ENCODE data around the gene TMEM59L.
A peak's percentile ranks its signal among the peaks of the same experiment; 100 is the strongest.
"Not testable (repeated sequence)": the region's sequence is repeated elsewhere in the genome, so short reads cannot be mapped to it uniquely, and the experiment has no call there.

TMEM59L gene

GRCh38 chr19:18594096-18594823 lies 18.4 kb upstream of the TMEM59L start:
- DNase-seq (ENCODE audit: low spot score) = peak; percentile 89

DNA sequence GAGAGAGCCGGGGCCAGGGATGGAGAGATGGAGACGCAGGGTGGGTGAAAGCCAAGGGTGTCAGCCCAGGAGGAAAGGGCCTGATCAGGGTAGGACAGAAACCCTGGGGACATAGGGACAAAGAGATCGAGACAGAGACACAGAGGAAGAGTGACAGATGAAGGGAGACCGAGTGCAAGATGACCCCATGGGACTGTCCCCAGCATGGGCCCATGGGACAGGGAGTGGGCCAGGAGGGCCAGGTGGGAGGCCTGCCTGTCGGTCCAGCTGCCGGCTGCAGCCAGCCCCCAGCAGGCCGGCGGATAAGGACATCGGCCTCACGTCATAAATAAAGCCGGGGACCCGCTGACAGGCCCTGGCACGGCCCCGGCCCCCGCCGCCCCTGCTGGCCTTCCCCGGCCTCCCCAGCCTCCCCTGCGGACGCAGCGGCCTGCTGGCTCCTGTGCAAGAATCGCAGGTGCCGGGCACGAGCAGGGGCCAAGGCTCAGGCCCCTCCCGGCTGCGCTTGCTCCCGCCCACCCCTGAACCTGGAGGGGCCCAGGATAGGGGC lies 17.8 kb upstream of the TMEM59L start:
- no peak for DNase-seq (ENCODE audit: low spot score)

- DNase-seq (ENCODE audit: low spot score) = no peak
These were observed 17.2 kb upstream of the TMEM59L start for GRCh38 chr19:18595475-18595874.

DNA sequence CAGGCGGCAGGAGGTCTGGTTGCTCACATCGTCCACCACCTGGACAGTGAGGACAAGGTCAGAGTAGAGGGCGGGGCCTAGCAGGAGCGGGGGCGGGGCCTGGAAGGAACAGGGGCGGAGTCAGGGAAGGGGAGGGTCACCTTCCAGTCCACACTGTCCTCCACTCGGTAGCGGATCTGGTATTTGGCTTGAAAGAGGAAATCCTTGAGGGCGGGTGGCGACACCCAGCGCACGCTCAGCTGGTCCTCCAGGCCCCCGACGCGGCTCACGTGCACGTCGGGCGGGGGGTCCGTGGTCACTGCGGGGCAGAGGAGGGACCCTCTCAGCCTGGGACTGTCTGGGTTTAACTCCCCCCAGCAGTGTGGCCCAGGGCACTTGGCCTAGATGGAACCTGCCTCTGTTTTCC lies 15.9 kb upstream of the TMEM59L start:
- no peak for DNase-seq (ENCODE audit: low spot score)

- no peak for DNase-seq (ENCODE audit: low spot score)
These were observed 14.6 kb upstream of the TMEM59L start for GRCh38 chr19:18597809-18598660.

- no peak for DNase-seq (ENCODE audit: low spot score)
These were observed 13.2 kb upstream of the TMEM59L start for GRCh38 chr19:18599485-18599884.

DNA sequence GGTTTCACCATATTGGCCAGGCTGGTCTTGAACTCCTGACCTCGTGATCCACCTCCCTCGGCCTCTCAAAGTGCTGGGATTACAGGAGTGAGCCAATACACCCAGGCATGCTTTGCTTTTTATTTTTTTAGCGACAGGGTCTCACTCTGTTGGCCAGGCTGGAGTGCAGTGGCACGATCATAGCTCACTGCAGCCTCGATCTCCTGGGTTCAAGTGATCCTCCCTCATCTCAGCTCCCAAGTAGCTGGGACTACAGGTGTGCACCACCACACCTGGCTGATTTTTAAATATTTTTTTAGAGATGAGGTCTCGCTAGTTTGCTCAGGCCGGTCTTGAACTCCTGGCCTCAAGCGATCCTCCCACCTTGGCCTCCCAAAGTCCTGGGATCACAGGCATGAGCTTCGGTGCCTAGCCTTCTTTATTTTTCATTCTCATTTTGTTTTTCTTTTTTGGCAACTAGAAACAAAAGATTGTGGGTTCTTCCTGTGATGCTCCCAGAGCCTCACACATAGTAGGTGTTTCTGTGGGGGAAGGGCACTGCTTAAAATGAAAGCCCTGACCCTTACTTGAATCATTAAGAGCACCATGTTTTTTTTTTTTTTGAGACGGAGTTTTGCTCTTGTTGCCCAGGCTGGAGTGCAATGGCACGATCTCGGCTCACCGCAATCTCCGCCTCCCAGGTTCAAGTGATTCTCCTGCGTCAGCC lies 11.8 kb upstream of the TMEM59L start:
- not testable (repeated sequence) for DNase-seq (ENCODE audit: low spot score)

- no peak for DNase-seq (ENCODE audit: low spot score)
These were observed 10.8 kb upstream of the TMEM59L start for GRCh38 chr19:18601875-18602274.

DNA sequence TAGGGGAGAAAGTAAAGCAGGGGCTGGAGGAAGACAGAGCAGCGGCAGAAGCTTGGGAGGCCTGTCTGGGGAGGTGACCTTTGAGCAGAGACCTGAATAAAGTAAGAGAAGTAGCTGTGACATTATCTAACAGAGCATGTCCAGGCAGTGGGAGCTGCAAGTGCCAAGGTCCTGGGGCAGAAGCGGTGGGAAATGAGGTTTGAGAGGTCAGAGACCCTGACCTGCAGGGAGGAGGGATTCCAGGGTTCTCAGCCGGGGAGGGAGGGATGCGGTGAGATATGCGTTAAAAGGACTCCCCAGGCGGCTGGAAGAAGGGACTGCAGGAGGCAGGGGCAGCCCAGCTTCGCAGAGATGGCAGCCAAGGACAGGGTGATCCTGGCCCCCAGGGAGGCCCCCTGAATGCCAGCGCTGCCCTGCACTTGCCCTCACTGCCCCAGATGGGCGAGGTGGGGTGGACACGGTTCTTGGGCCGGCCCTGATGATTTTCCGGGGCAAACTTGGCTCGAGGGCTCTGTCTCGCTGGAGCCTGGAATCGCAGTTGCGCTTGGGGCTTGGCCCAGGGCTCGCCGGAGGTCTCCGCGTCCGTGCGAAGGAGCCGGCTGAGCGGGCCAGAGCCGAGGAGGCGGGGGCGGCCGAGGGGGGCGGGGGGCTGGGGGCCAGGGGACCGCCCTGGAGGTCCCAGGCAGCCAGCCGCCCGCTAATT lies 9.3 kb upstream of the TMEM59L start:
- DNase-seq (ENCODE audit: low spot score) = peak; percentile 51

GRCh38 chr19:18603958-18604819 lies 8.5 kb upstream of the TMEM59L start:
- no peak for DNase-seq (ENCODE audit: low spot score)

- DNase-seq (ENCODE audit: low spot score) = no peak
These were observed 7.9 kb upstream of the TMEM59L start for GRCh38 chr19:18604820-18605159.

DNA sequence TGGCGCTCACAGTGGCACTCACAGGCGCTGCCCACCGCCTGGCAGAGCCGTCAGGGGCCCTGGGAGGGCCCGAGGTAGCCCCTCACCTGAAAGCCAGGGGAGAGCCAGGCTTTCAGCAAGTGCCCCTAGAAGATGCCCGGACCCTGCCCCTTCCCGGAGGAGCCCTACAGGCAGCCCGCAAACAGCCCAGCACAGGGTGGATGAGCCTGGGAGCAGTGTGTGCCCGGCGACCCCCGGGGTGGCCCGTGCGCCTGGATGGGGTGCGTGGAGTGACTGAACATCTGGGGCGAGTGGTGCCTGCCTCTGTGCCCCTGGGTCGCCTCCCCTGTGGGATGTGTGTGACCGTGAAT lies 7.5 kb upstream of the TMEM59L start:
- DNase-seq (ENCODE audit: low spot score) = no peak

DNA sequence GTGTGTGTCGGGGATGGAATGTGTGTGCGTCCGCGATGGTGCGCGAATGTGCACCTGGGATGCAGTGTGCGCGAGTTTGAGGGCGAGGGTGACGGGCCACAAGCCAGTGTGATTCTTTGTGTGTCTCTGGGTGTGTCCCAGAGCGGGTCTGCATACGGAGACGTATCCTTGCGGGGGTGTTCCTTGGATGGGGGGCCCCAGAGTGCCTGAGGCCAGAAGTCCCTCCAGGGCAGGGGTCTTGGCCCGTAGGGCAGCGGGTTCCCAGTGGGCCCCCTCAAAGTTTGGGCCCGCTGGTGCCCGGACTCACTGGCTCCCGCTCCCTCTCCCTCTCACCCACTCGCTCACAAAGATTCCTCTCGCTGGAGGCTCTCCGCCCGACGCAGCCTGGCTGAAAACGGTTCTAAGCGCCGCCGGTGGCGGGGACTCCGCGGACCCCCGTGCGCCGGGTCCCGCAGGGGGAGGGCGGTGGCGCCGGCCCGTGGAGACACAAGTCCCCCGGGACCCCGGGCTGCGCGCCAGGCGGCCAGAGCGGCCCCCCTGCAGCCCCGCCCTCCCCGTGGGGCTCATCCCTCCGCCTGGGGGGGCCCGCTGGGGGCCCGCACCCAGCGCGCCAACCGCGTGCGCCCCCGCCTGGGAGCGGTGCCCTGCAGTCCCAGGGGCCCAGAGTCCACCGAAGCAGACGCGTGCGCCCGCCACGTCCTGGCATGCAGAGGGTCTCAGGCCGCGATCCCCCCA lies 7.0 kb upstream of the TMEM59L start:
- DNase-seq (ENCODE audit: low spot score) = no peak

DNA sequence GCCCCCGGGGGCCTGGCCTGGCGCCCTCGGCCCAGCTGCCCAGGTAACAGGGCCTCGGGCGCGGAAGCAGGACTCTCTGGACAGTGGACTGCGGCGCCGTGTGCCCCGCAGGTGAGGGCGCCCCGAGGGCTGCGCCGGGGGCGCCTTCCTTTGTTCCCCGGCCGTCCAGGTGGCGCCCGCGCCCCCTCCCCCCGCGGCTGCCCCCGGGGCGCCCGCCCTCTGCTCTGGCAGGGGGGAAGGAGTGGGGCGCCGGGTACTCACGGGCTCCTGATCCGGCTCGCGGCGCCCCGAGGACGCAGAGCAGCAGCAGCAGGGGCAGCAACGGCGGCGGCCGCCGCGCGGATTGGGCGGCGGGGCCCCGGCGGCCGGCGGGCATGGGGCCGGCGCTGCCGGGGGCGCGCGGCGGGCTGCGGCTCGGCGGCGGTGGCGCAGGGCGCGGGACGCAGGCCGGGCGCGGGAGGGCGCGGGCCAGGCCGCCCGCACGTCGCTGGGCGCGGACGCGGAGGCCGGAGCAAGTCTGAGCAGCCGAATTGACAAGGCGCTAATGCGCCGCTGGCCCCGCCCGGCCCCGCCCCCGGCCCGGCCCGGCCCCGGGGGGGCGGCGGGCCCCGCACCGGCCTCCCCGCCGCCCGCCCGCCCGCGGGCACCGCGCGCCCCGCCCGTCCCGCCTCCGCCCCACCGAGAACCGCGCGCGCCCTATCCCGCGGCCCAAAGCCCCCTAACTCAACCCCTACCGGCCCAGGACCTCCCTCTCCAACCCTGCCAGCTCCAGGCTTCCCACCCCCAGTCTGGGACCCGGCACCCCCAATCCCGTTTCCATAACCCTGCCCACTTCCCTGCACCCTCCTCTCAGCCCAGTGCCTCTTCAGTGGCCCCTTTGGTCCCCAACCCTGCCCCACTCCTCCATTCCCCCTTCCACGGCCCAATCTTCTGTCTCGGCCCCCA lies 6.1 kb upstream of the TMEM59L start, which contains the start of gene CRLF1:
CRLF1 (minus strand) TSS at position 519 of the 945 bp plus-strand sequence; CDS start at position 376, 143 bp downstream.
- DNase-seq (ENCODE audit: low spot score) = no peak

- DNase-seq (ENCODE audit: low spot score) = no peak
These were observed 5.2 kb upstream of the TMEM59L start for GRCh38 chr19:18607226-18608101.

DNA sequence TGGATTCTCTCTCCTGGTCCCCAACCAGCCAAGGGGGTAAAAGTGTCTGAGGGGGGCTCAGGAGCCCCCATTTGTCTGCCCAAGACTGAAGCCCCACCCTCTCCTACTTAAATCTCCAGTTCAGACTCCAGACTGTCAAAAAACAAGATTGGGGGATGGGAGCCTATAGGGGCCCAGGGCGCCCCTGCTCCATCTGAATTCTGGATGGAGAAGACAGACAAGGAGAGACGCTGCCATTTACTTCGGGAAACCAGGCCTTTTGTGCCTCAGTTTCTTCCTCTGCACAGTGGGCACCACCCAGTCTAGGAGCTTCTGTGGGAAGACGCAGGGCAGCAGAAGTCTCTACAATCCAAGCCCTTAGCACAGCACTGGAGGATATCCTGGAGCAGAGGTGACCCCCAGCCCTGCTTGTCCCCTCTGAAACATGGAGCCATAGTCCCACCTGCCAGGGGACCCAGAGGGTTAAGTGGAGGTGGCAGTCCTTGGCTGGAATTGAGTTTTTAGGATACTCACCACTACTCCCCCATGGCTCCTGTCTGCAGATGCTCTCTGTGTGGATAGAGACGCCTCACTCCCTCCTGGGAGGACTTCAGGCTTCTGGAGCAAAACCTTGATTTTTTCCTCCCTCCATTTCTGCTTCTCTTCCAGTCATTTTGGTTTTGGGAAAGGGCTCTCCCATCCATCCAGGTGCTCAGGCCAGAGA lies 4.4 kb upstream of the TMEM59L start:
- no peak for DNase-seq (ENCODE audit: low spot score)

Measured in NAMALWA (cell line).